Kidney epithelial cell (primary cell): ENCODE measurements around the gene VAT1L. TPM values are rescaled to one million over a fixed set of nuclear protein-coding genes. Genes with fewer than 3 reads are reported as not detected.
"Not testable (repeated sequence)": the region's sequence is repeated elsewhere in the genome, so short reads cannot be mapped to it uniquely, and the experiment has no call there.

Experiments
- DNase-seq: peaks from one replicate; pipeline ENCODE4 v3.0.0-alpha.2; 2010; ENCODE audit warnings: low read depth
- H3K27me3 ChIP-seq: 2 replicates; pipeline ENCODE4 v1.6.0; 2011; ENCODE audit warnings: low read length; ENCODE audit not compliant: control insufficient read depth, insufficient read depth
- H3K36me3 ChIP-seq: 2 replicates; pipeline ENCODE4 v1.5.1; 2011; ENCODE audit warnings: low read length; ENCODE audit not compliant: control insufficient read depth, insufficient read depth
- H3K4me3 ChIP-seq: 2 replicates; pipeline ENCODE4 v1.5.1; 2011; ENCODE audit warnings: low read depth, mild to moderate bottlenecking, control low read depth, low read length
- CTCF ChIP-seq: IDR thresholded peaks from 2 replicates; pipeline ENCODE4 v1.5.1; 2011; ENCODE audit warnings: mild to moderate bottlenecking, moderate library complexity, low read length, control low read depth, inconsistent platforms; ENCODE audit not compliant: insufficient read depth, poor library complexity, severe bottlenecking
- total RNA-seq: library from RNA; depleted of rRNA; stranded (reverse); fragments of >200 nt; gene quantifications from 2 replicates; pipeline ENCODE4 v1.2.3, GENCODE V29; 2015

Gene VAT1L
- total RNA-seq, 1 donor from 2014 or later: 0.29 TPM

GRCh38 chr16:77943801-77944200, 155.4 kb downstream of the VAT1L start:
- H3K27me3 ChIP-seq: no peaks in the 10 kb centered on the region
- no peak for TF ChIP-seq CTCF
- no peak overlapping the region for H3K4me3 ChIP-seq

GRCh38 chr16:77944631-77945030, 156.3 kb downstream of the VAT1L start:
- TF ChIP-seq CTCF: no peak
- Histone ChIP-seq H3K27me3 (no peaks in the 10 kb centered on the region), H3K4me3 (no peak overlapping the region), H3K36me3 (no peaks in the 10 kb centered on the region)
- DNase-seq: no peak

More at GRCh38 chr16:77943801-77944200, 155.4 kb downstream of the VAT1L start:
- no peaks in the 10 kb centered on the region for H3K36me3 ChIP-seq
- DNase-seq: no peak

GRCh38 chr16:77945126-77945525, 156.8 kb downstream of the VAT1L start:
- H3K4me3 ChIP-seq: no peak overlapping the region
- no peaks in the 10 kb centered on the region for H3K36me3 ChIP-seq
- H3K27me3 ChIP-seq: no peaks in the 10 kb centered on the region
- no peak for DNase-seq
- no peak for TF ChIP-seq CTCF

- no peak for TF ChIP-seq CTCF
Observed at GRCh38 chr16:77946823-77947222, 158.5 kb downstream of the VAT1L start.

GRCh38 chr16:77947590-77947989, 159.2 kb downstream of the VAT1L start:
- H3K36me3 ChIP-seq, DNase-seq, H3K4me3 ChIP-seq, H3K27me3 ChIP-seq: not testable (repeated sequence)

More at GRCh38 chr16:77946823-77947222, 158.5 kb downstream of the VAT1L start:
- Histone ChIP-seq H3K27me3 (no peaks in the 10 kb centered on the region), H3K4me3 (no peak overlapping the region), H3K36me3 (no peaks in the 10 kb centered on the region)
- DNase-seq: no peak

GRCh38 chr16:77948835-77949234, 160.5 kb downstream of the VAT1L start:
- Histone ChIP-seq H3K4me3 (no peak overlapping the region), H3K36me3 (no peaks in the 10 kb centered on the region), H3K27me3 (no peaks in the 10 kb centered on the region)
- no peak for DNase-seq
- TF ChIP-seq CTCF: no peak

GRCh38 chr16:77949445-77949844, 161.1 kb downstream of the VAT1L start:
- DNase-seq: no peak
- H3K4me3 ChIP-seq: no peak overlapping the region
- TF ChIP-seq CTCF: no peak
- H3K27me3 ChIP-seq: no peaks in the 10 kb centered on the region
- H3K36me3 ChIP-seq: no peaks in the 10 kb centered on the region
